Measurements from ENCODE around the gene WFDC1.

- no peak for TF ChIP-seq CTCF (IDR thresholded peaks at IDR 0.05)
- TF ChIP-seq POLR2A (IDR thresholded peaks at IDR 0.05) = no peak
Observed at GRCh38 chr16:84253173-84253572, 41.5 kb upstream of the WFDC1 start.

All from uterus (tissue), 2 donors.